ENCODE results near the gene MYO16.

MYO16 gene

GRCh38 chr13:109141706-109142105 is 512.3 kb downstream of the MYO16 start:
- no peak for TF ChIP-seq CTCF (IDR thresholded peaks at IDR 0.05; ENCODE audit: poor library complexity, severe bottlenecking)
- Histone ChIP-seq H3K9me3 (ENCODE audit: severe bottlenecking) (no peaks in the 10 kb centered on the region), H3K36me3 (ENCODE audit: low read depth) (no peaks in the 10 kb centered on the region), H3K4me3 (ENCODE audit: severe bottlenecking) (no peak overlapping the region), H3K27ac (ENCODE audit: poor library complexity, severe bottlenecking) (no peak overlapping the region), H3K4me1 (ENCODE audit: insufficient read depth, poor library complexity, severe bottlenecking) (peaks cover 7% of the 10 kb centered on the region), H3K27me3 (ENCODE audit: insufficient read depth, poor library complexity, severe bottlenecking) (no peaks in the 10 kb centered on the region)
- ATAC-seq (ENCODE audit: low read depth) (no peak), DNase-seq (ENCODE audit: low spot score) (no peak)

- H3K4me1 ChIP-seq (ENCODE audit: insufficient read depth, poor library complexity, severe bottlenecking) = peaks cover 28% of the 10 kb centered on the region
- H3K27ac ChIP-seq (ENCODE audit: poor library complexity, severe bottlenecking) = peak overlapping the region; percentile 100
- ATAC-seq (ENCODE audit: low read depth) = no peak
- DNase-seq (ENCODE audit: low spot score) = no peak
- H3K4me3 ChIP-seq (ENCODE audit: severe bottlenecking) = no peak overlapping the region
- no peaks in the 10 kb centered on the region for H3K27me3 ChIP-seq (ENCODE audit: insufficient read depth, poor library complexity, severe bottlenecking)
- TF ChIP-seq CTCF (IDR thresholded peaks at IDR 0.05; ENCODE audit: poor library complexity, severe bottlenecking) = no peak
- H3K36me3 ChIP-seq (ENCODE audit: low read depth) = no peaks in the 10 kb centered on the region
- no peaks in the 10 kb centered on the region for H3K9me3 ChIP-seq (ENCODE audit: severe bottlenecking)
Measured at GRCh38 chr13:109144693-109145437, 515.5 kb downstream of the MYO16 start.

GRCh38 chr13:109145631-109146030 is 516.2 kb downstream of the MYO16 start:
- no peak overlapping the region for H3K4me3 ChIP-seq (ENCODE audit: severe bottlenecking)
- peak overlapping the region; percentile 100 for H3K27ac ChIP-seq (ENCODE audit: poor library complexity, severe bottlenecking)
- no peaks in the 10 kb centered on the region for H3K27me3 ChIP-seq (ENCODE audit: insufficient read depth, poor library complexity, severe bottlenecking)
- no peaks in the 10 kb centered on the region for H3K9me3 ChIP-seq (ENCODE audit: severe bottlenecking)
- H3K36me3 ChIP-seq (ENCODE audit: low read depth) = no peaks in the 10 kb centered on the region
- peak; percentile 98 for TF ChIP-seq CTCF (IDR thresholded peaks at IDR 0.05; ENCODE audit: poor library complexity, severe bottlenecking)
- H3K4me1 ChIP-seq (ENCODE audit: insufficient read depth, poor library complexity, severe bottlenecking) = peaks cover 29% of the 10 kb centered on the region
- ATAC-seq (ENCODE audit: low read depth) (peak; percentile 50; the same call in 2 of the 3 replicates), DNase-seq (ENCODE audit: low spot score) (no peak)

GRCh38 chr13:109146393-109146792 is 517.0 kb downstream of the MYO16 start:
- no peak for DNase-seq (ENCODE audit: low spot score)
- H3K36me3 ChIP-seq (ENCODE audit: low read depth) = no peaks in the 10 kb centered on the region
- peaks cover 37% of the 10 kb centered on the region for H3K4me1 ChIP-seq (ENCODE audit: insufficient read depth, poor library complexity, severe bottlenecking)
- ATAC-seq (ENCODE audit: low read depth) = no peak
- no peaks in the 10 kb centered on the region for H3K9me3 ChIP-seq (ENCODE audit: severe bottlenecking)
- H3K27ac ChIP-seq (ENCODE audit: poor library complexity, severe bottlenecking) = peak overlapping the region; percentile 100
- no peak overlapping the region for H3K4me3 ChIP-seq (ENCODE audit: severe bottlenecking)
- TF ChIP-seq CTCF (IDR thresholded peaks at IDR 0.05; ENCODE audit: poor library complexity, severe bottlenecking) = no peak
- no peaks in the 10 kb centered on the region for H3K27me3 ChIP-seq (ENCODE audit: insufficient read depth, poor library complexity, severe bottlenecking)
